HEK293 (cell line): ENCODE measurements around the gene DUSP1.

Source experiments
- MEIS1 ChIP-seq: sonication (generic); formaldehyde crosslinking; IDR thresholded peaks from 2 replicates; pipeline ENCODE4 v1.8.1; 2022; ENCODE audit warnings: missing genetic modification reagents, mild to moderate bottlenecking, borderline replicate concordance
- TF ChIP-seq, protein P1 (sequence below): fragments of 450-650 bp; IDR thresholded peaks from 2 replicates; pipeline ENCODE4 v1.5.1; 2018; ENCODE audit warnings: missing biosample characterization, missing genetic modification characterization

DNA sequence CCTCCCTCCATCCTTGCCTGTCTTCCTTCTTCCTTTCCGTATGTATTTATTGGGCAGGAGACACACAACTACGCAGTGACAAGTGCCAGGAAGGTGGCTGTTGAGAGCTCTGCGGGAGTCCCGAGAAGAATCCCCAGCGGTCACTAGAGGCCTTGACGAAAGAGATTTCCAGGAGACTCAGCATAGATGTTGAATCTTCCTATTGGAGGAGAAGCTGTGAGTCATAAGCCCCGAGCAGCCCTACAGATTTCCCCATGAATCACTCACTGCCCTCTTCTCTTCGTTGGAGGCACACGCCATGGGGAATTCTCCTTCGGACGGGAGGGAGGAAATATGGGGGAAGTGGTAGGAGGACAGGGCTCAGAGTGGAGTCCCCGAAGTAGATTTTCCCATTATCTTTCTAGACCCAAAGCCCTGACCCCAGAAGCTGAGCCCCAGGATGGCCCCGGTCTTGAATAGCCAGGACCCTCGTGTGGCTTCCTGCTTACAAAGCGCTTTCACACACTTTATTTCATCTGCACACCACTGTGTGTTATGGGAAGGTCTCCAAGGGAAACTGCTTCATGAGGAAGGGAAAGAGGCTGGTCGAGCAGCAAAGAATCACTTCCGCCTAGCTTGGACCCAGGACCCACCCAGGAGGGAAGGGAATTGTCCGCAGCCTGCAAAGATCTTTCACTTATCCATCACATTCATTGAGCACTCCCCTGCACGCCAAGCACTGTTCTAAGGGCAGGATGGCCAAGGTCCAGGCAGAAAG lies 12.7 kb downstream of the DUSP1 start:
- TF ChIP-seq, protein P1, sequence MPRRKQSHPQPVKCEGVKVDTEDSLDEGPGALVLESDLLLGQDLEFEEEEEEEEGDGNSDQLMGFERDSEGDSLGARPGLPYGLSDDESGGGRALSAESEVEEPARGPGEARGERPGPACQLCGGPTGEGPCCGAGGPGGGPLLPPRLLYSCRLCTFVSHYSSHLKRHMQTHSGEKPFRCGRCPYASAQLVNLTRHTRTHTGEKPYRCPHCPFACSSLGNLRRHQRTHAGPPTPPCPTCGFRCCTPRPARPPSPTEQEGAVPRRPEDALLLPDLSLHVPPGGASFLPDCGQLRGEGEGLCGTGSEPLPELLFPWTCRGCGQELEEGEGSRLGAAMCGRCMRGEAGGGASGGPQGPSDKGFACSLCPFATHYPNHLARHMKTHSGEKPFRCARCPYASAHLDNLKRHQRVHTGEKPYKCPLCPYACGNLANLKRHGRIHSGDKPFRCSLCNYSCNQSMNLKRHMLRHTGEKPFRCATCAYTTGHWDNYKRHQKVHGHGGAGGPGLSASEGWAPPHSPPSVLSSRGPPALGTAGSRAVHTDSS (tag by site-specific recombination): no peak
- no peak for TF ChIP-seq MEIS1 (CRISPR knock-in tag)
